GM18867 (cell line): ENCODE measurements around the gene ATXN1L.
"Not testable (repeated sequence)": the region's sequence is repeated elsewhere in the genome, so short reads cannot be mapped to it uniquely, and the experiment has no call there.

Source experiments
- ATAC-seq: cut with Tn5 transposase; IDR thresholded peaks from one replicate; pipeline ENCODE4 v1.9.1; 2021; ENCODE audit warnings: mild to moderate bottlenecking, moderate library complexity; ENCODE audit not compliant: unreplicated experiment

ATXN1L gene, protein sequence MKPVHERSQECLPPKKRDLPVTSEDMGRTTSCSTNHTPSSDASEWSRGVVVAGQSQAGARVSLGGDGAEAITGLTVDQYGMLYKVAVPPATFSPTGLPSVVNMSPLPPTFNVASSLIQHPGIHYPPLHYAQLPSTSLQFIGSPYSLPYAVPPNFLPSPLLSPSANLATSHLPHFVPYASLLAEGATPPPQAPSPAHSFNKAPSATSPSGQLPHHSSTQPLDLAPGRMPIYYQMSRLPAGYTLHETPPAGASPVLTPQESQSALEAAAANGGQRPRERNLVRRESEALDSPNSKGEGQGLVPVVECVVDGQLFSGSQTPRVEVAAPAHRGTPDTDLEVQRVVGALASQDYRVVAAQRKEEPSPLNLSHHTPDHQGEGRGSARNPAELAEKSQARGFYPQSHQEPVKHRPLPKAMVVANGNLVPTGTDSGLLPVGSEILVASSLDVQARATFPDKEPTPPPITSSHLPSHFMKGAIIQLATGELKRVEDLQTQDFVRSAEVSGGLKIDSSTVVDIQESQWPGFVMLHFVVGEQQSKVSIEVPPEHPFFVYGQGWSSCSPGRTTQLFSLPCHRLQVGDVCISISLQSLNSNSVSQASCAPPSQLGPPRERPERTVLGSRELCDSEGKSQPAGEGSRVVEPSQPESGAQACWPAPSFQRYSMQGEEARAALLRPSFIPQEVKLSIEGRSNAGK

GRCh38 chr16:71845639-71846430, at the start of gene ATXN1L:
TSS of gene ATXN1L (plus strand) at chr16:71845976. CDS start at chr16:71849741, 3,765 bp downstream.
- ATAC-seq = peak; percentile 66

DNA sequence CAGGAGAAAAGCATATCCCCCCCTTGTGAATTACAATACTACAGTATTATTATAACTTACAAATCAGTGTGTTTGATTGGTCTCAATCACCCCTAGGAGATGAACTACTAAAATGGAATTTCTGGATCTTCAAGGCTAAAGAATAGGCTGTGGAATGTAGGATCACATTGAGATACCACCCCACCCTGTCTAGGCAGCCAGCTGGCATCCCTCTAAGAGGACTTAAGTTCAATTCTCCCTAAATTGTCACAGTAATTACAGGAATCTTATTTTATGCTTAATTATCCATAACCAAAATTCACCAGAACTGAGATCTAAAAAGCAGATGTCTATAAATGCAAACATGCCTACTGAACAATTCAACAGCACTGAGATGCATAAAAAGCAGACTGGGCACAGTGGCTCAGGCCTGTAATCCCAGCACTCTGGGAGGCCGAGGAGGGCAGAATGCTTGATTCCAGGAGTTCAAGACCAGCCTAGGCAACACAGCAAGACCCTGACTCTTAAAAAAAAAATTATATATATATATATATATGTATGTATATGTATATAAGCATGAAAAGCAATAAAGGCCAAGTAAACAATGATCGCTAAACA, 49.2 kb upstream of the ATXN1L start:
- no peak for ATAC-seq

GRCh38 chr16:71803305-71803690, 42.5 kb upstream of the ATXN1L start:
- ATAC-seq = no peak

DNA sequence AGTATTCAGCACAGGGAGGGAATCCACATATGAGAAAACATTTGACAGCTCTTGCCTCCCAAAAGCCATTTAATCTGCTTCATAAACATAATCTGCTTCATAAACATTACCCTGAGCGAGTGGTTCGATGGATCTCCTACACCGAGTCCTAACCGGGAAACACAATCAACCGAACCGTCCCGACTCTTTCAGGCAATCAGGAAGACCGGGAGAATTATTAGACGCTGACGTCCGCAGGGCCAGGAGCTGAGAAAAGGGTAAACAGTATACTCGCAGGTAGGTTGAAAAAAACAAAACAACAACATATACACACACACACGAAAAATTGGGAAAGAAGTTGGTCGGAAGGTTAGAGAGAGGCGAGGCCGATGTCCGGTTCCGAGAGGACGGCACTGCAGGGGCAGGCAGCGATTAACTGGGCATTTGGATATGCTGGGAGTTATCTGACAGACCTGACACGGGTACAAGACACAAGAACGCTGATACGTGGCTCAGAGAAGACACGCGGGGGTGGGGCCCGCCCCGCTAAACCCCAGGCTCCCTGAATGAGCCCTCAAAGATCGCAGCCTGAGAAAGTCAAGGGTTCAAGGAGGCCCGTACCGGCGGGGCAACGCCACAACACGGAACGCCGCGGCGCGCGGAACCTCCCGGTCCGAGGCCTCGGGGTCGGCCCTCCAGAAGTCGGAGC, 37.7 kb upstream of the ATXN1L start:
- peak; percentile 31 for ATAC-seq

- peak; percentile 79 for ATAC-seq
Measured at GRCh38 chr16:71808593-71809459, 37.0 kb upstream of the ATXN1L start, which contains the start of gene AP1G1. TSS of gene AP1G1 (minus strand) at chr16:71808834. CDS start at chr16:71789479, 19,355 bp downstream.

DNA sequence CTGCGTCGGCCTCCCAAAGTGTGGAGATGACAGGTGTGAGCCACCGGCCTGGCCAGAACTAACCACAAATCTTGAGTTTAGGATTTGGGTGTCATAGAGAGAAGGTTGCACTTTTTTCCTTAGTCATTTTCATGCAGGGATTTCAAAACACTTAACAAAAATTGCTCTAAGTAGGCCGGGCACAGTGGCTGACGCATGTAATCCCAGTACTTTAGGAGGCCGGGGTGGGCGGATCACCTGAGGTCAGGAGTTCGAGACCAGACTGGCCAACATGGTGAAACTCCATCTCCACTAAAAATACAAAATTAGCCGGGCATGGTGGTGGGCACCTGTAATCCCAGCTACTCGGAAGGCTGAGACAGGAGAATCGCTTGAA, 35.6 kb upstream of the ATXN1L start:
- not testable (repeated sequence) for ATAC-seq

GRCh38 chr16:71811261-71811803, 34.4 kb upstream of the ATXN1L start:
- no peak for ATAC-seq

DNA sequence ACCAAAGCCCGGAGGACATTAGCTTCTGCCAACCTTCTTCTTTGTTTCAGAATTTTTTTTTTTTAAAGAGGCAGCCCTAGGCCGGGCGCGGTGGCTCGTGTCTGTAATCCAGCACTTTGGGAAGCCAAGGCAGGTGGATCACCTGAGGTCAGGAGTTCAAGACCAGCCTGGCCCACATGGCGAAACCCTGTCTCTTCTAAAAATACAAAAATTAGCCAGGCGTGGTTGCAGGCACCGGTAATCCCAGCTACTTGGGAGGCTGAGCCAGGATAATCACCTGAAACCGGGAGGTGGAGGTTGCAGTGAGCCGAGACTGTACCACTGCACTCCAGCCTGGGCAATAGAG, 28.6 kb upstream of the ATXN1L start:
- peak; percentile 7 for ATAC-seq

DNA sequence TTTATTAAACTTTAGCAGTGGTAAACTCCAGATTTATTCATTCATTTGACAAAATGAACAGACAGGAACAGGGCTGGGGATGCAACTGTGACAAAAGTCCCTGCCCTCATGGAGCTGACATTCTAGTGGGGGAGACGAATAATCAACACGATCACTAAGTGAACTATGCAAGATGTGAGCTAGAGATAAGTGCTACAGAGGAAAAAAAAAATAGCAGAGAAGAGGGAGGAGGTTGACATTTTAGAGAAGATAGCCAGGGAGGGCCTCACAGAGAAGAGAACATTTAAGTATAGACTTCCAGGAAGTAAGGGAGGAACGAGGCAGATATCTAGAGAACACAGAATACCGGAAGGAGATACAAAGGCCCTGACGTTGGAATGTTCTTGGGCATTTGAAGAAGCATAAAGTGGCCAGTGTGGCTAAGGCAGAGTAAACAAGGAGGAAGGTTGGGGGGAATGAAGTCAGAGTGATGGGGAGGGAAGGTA, 19.2 kb upstream of the ATXN1L start:
- ATAC-seq = no peak

- no peak for ATAC-seq
Measured at GRCh38 chr16:71830359-71830758, 15.4 kb upstream of the ATXN1L start.

DNA sequence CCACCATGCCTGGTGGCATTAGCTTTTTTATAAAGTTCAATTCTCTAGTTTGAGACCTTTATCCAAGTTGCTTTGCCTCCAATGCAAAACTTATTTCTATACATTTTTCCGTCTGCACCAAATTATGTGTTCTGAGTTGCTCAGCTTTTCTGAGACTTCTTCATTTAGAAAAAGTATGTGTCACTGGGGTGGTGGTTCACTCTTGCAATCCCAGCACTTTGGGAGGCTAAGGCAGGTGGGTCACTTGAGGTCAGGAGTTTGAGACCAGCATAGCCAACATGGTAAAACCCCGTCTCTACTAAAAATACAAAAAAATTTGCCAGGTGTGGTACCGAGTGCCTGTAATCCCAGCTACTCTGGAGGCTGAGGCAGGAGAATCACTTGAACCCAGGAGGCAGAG, 14.1 kb upstream of the ATXN1L start:
- ATAC-seq = not testable (repeated sequence)

- not testable (repeated sequence) for ATAC-seq
Measured at GRCh38 chr16:71832112-71832511, 13.7 kb upstream of the ATXN1L start.

DNA sequence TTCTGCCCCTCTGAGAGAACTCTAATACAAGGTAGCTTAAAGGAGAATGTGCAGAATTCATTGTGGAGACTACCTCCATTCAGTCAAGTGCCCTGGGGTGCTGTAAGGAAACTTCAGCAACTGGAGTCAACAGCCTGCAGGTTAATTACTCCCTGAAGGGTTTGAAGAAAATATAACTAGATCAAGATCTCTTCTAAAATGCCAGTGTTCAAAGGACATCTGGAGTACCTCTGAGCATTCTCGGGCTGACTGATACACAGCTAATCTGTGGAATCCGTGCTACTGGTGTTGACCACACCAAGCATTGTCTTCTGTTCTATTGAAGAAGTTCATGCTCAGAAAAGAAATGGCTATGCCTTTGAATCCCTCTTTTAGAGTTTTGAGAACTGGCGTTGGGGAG, 11.5 kb upstream of the ATXN1L start:
- no peak for ATAC-seq

DNA sequence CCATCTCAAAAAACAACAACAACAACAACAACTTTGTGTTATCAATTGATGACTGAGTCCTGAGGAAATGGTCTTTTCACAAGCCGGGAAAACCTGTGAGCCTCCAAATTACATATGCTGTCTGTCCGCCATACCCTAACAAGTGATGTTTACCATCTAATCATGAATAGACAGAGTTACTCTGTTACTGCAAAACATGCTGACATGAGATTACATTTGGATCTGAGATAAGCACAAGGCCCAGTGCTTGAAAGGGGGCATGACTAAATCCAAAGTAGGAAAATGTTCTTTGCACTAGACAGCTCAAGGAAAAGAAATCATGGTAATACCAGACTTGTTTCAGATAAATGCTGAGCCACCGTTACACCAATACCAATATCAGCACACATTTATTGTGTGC, 8.6 kb upstream of the ATXN1L start:
- no peak for ATAC-seq

DNA sequence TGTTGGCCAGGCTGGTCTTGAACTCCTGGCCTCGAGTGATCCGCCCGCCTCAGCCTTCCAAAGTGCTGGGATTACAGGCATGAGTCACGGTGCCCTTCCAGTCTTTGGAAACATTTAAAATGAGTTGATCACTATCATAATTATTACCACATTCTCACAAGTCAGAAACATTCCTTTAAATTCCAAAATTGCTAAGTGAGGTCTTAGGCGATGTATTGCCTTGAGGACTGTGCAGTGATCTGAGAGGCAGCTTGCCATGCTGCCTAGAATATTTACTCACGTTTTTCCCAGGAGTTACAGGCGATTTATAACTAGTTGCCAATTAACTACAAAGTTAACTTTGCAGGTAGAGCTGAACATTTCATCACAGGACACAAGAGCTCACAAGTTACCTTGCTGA, 5.7 kb upstream of the ATXN1L start:
- ATAC-seq = no peak

- ATAC-seq = no peak
Measured at GRCh38 chr16:71843572-71843971, 2.2 kb upstream of the ATXN1L start.

DNA sequence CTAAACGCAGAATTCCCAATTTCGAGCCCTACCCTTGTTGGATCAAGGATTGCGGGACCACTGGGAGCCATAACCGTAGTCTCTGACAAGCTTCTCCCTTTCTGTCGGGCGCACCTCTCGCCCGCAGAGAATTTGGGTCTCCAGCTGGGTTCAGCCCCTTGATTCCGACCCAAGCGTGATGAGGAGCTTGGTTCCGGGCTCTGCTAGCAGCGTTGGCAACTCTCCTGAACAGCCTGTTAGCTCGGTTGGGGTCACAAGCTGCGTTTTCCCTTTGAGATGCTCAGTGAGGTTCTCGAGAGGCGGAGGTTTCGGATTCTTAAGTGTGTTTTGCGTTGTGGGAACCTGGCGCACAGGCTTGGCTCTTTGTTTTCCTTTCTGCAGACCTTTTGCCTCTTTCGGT, 655 bp downstream of the ATXN1L start:
- no peak for ATAC-seq

DNA sequence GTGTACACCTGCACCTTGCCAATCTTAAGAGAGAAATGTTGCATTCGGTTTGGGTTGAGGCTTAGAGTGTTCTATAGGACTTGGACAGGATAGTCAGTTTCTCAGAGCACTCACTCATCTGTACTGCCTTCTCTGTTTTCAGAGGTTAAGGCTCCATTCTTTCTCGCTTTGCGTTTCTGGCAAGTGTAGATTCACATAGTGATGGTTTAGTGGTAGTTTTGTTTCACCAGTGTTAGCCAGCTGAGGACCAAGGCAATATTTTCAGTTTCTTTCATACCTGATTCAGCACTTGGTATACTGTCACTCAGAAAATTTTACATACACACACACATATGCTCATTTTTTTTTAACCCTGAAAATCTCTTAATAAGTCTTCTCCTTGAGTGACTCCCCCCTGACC, 1.3 kb downstream of the ATXN1L start:
- no peak for ATAC-seq

DNA sequence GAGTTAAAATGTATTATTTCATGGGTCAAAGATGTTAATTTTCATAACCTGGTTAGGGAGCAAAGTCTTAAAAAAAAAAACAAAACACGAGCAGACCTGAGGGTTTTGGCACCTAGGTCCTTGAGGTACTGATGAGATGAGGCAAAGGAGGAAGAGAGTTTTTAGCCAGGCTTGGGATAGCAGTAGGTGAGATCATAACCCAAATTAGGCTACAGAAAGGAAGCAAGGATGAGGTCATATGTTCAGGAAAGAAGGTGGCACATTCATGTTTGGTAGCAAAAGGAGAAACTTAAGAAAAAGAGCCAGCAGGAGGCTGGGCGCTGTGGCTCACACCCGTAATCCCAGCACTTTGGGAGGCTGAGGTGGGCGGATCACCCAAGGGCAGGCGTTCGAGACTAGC, 2.8 kb downstream of the ATXN1L start:
- ATAC-seq = no peak
